Iris pigment epithelial cell (primary cell): ENCODE measurements around the gene EPS8L3.

Experiments
- DNase-seq: peaks from one replicate; pipeline ENCODE4 v3.0.0-alpha.2; 2011; ENCODE audit warnings: low read depth

EPS8L3 gene

GRCh38 chr1:109739738-109740614 is 23.7 kb downstream of the EPS8L3 start:
- DNase-seq = peak; percentile 52

DNA sequence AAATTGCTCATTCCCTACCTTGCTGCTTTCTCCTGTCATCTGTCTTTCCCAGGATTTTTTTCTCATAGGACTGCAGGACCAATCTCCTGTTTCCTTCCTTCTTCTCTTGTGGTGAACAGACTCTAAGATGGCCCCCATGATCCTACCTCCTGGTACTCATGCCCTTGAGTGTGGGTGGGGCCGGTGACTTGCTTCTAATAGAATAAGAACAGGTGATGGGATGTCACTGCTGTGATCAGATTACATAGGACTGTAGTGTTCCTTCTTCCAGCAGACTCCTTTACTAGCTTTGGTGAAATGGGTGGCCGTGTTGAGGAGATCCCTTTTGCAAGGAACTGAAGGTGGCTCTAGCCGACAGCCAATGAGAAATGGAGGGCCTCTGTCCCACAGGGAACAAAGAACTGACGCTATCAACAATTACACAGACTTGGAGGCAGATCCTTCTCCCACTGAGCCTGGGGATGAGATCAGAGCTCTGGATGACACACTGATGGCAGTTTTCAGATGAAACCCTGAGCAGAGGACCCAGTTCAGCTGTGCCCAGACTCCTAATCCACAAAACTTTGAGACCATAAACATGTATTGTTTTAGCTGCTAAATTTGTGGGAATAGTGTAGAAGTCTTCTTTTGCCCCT is 30.4 kb downstream of the EPS8L3 start:
- DNase-seq = no peak

GRCh38 chr1:109732390-109732881 is 31.3 kb downstream of the EPS8L3 start:
- no peak for DNase-seq

DNA sequence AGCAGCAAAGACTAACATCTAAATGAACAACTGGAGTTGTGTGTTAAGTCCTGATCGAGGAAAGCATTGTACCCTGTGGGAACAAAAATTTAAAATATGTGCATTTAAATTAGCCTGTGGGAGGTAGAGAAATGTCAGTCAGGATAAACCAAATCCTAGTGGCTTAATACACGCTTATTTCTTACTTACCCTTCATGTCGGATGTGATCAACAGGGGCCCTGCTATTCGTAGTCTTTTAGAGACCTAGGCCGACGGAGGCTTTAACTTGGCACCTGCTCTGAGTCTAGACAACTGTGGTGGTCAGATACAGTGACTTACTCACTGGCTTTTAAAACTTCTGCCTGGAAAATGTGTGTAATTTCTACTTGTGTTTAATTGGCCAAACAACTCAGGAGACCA is 33.1 kb downstream of the EPS8L3 start:
- DNase-seq = peak; percentile 15

GRCh38 chr1:109728870-109729269 is 34.9 kb downstream of the EPS8L3 start:
- DNase-seq = no peak

DNA sequence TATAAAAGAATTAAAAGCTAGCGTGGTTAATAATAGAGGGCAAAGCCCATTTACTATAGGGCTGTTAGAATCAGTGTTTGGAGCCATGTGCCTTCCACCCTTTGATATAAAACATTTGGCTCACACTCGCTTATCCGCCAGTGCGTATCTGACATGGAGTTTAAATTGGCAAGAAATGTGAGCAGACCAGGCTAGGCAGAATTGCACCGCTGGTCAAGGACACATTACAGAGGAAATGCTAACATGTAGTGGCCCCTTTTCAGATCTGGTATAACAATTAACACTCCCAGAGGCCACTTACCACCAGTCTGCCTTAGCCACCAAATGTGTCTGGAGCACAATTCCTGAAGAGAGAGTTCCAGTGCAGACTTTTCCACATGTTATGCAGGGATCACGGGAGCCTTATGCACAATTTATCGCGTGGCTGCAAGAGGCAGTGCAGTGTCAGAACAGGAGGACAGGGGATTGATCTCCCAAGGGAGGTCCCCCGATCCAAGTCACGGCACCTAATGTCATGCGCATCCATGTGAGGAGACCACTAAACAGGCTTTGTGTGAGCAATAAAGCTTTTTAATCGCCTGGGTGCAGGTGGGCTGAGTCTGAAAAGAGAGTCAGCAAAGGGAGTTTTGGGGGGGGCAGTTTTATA is 36.9 kb downstream of the EPS8L3 start:
- no peak for DNase-seq

- DNase-seq = no peak
Observed at GRCh38 chr1:109726007-109726406, 37.7 kb downstream of the EPS8L3 start.

- no peak for DNase-seq
Observed at GRCh38 chr1:109725510-109725909, 38.2 kb downstream of the EPS8L3 start.

GRCh38 chr1:109724933-109725332 is 38.8 kb downstream of the EPS8L3 start:
- no peak for DNase-seq

GRCh38 chr1:109722908-109723691 is 40.6 kb downstream of the EPS8L3 start:
- no peak for DNase-seq

DNA sequence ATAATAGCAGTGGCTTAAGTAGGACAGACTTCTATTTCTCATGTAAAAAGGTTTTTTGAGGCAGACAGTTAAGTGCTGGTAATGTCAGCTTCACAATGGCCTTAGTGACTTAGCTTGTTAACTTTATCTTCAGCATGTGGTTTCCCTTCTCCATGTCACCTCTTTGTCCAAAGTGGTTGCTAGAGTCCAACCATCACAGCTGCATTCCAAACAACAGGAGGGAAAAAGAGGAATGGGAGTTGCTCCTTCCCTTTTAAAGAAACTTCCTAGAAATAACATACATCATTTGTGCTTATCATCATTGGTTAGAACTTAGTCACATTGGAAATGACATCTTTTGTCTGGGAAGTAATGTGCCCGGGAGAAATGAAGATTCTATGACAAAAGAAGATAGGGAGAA is 41.8 kb downstream of the EPS8L3 start:
- no peak for DNase-seq

- DNase-seq = peak; percentile 45
Observed at GRCh38 chr1:109721042-109721441, 42.7 kb downstream of the EPS8L3 start.

DNA sequence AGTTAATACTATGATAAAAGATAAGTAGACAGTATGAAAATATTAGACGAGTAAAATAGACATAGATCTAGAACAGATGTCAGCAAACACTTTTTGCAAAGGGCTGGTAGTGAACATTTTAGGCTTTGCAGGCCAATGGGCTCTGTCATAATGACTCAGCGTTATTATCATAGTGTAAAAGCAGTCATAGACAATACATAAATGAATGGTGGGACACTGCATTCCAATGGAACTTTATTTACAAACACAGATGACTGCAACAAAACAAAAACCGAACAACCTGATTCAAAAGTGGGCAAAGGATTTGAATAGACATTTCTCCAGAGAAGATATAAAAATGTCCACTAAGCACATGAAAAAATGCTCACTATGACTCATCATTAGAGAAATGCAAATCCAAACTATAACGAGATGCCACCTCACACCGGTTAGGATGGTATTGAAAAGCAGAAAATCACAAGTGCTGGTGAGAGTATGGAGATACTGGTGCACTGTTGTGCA is 44.3 kb downstream of the EPS8L3 start:
- peak; percentile 52 for DNase-seq

DNA sequence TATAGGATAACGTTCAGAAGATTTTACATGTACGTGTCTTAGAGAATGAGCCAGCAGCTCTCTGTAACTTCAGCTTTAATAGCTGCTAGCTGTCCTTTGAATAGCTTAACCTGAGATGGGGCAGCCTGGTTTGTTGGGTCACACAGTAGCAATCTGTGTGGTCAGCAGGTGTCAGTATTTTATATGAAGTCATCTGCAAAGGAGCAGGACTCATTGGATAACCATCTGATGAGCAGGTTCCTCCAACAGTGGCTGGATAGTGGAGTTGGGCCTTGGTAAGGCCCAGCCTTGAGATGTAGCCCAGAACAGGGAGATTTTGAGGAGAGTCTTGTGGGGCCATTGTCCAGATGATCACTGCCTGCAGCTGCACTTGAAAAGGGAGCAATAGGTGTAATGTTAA is 45.2 kb downstream of the EPS8L3 start:
- peak; percentile 15 for DNase-seq

DNA sequence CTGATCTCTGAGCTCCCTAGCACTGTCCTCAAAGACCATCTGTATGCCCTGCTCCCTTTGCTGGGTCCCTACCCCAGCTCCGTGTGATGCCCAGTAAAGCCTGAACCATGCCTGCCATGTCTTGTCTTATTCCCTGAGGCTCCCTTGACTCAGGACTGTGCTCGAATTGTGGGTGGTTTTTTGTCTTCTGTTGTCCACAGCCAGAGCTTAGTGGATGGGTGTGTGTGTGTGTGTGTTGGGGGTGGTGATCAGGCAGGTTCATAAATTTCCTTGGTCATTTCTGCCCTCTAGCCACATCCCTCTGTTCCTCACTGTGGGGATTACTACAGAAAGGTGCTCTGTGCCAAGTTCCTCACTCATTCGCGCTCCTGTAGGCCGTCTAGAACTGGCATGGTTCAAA is 46.0 kb downstream of the EPS8L3 start:
- no peak for DNase-seq

GRCh38 chr1:109716570-109717090 is 47.1 kb downstream of the EPS8L3 start:
- DNase-seq = no peak

- DNase-seq = no peak
Observed at GRCh38 chr1:109716121-109716520, 47.6 kb downstream of the EPS8L3 start.

DNA sequence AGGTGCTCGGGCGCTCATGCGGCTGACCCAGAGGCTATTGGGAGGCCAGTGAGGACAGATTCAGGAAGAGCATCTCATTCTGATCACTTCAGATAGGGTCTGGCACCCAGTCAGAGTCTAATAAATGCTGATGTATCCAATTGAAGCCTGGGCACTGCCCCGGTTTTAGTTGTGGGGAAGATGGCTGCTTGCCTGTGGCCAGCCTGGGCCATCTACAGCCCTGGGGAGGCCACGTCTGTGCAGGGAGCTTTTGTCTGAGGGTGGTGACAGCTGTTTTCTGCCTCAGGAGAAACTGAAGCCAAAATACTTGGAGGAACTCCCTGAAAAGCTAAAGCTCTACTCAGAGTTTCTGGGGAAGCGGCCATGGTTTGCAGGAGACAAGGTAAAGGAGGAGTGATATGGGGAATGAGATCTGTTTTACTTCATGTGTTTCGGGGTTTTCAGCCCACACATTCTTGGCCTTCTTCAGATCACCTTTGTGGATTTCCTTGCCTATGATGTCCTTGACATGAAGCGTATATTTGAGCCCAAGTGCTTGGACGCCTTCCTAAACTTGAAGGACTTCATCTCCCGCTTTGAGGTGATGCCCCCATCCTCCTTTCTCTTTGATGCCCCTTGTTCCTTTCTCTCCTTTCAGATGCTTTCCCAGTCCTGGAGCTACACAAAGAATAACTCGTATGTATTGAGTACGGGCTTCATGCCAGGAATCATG is 48.9 kb downstream of the EPS8L3 start:
- no peak for DNase-seq

- DNase-seq = no peak
Observed at GRCh38 chr1:109713636-109714035, 50.1 kb downstream of the EPS8L3 start.

DNA sequence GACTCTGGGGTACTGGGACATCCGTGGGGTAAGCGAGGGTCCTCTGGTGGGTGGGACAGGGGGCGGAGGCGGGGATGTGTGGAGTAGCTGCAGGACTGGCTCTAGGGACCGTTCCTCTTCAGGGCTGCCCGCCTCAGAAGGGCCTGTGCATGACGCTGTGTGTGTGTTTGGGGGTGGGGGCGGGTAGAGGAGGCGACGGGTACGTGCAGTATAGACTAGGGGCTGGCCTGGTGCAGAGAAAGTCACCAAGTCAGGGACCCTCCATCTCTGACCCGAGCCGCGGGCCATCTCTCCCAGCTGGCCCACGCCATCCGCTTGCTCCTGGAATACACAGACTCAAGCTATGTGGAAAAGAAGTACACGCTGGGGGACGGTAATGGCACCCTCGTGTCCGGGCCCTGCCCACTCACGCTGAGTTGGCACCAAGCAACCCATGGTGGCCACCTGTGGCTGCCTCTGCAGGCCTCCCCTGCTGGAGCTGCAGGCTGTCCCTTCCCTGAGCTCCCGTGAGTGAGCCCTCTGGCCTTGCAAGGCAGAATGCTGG is 51.3 kb downstream of the EPS8L3 start:
- DNase-seq = no peak
